AG09319 (cell line): ENCODE results near the gene FMN2.

Experiments used
- DNase-seq: peaks from one replicate; pipeline ENCODE4 v3.0.0-alpha.2; 2010; ENCODE audit warnings: low read depth; ENCODE audit errors: extremely low read depth
- TF ChIP-seq, protein P1 (sequence below): IDR thresholded peaks from 2 replicates; pipeline ENCODE4 v1.5.1; 2011; ENCODE audit warnings: low read depth, mild to moderate bottlenecking, inconsistent platforms, low read length, moderate library complexity

The FMN2 gene

DNA sequence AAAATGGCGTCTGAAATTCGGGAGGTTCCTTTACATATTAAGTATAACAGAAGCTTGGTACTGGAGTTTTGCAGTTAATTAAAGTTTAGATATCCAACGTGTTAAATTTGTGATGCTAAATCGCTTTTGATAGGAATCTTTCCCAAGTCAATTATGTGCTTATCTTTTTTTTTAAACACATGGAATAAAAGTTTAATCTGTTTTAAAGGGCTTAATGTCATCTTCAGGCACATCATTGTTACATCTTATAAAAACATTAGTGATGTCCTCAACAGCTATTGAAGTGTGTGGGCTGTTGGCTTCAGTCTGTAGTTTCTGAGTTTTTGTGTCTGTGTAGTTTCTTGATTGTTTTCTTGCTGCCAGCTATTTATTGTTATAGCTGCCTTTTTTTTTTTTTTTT is 5.3 kb downstream of the FMN2 start:
- no peak for DNase-seq
- TF ChIP-seq, protein P1, sequence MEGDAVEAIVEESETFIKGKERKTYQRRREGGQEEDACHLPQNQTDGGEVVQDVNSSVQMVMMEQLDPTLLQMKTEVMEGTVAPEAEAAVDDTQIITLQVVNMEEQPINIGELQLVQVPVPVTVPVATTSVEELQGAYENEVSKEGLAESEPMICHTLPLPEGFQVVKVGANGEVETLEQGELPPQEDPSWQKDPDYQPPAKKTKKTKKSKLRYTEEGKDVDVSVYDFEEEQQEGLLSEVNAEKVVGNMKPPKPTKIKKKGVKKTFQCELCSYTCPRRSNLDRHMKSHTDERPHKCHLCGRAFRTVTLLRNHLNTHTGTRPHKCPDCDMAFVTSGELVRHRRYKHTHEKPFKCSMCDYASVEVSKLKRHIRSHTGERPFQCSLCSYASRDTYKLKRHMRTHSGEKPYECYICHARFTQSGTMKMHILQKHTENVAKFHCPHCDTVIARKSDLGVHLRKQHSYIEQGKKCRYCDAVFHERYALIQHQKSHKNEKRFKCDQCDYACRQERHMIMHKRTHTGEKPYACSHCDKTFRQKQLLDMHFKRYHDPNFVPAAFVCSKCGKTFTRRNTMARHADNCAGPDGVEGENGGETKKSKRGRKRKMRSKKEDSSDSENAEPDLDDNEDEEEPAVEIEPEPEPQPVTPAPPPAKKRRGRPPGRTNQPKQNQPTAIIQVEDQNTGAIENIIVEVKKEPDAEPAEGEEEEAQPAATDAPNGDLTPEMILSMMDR: no peak

DNA sequence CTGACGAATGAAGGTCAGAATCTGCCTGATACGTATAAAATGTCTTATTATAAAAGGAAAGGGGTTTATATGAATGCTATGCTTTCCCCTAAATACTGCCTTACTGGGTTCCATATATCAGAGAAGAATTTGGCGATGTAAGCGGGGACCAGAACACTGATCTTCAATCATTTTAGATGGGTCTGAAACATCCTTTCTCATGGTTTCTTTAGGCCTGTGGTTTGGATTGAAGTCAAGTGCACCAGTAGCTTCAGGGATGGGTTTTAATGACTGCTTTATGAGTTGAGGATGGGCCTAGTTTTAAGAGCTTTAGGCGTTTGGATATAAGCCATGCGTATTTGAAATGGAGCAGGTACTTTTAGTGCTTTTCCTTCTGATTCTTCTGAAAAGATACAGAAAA is 6.9 kb downstream of the FMN2 start:
- TF ChIP-seq, protein P1: no peak
- DNase-seq: no peak

DNA sequence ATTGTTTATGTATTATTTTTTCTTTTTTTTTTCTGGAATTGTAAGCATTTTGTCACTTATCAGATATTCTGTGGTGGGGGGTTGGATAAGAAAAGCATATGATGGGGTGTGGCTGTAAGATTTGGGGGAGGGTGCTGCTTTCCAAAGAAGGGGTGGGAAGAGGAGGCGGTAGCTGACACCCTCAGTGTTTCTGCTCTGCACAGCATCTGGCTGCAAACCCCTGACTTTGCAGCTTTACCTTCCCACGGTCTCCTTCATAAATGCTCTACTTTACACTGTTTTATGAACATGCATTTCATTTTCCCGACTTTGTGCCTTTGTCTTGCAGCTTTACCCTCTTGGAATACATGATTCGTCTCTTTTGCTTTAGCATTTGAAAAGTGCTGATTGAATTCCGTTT is 7.6 kb downstream of the FMN2 start:
- TF ChIP-seq, protein P1: no peak
- DNase-seq: no peak

DNA sequence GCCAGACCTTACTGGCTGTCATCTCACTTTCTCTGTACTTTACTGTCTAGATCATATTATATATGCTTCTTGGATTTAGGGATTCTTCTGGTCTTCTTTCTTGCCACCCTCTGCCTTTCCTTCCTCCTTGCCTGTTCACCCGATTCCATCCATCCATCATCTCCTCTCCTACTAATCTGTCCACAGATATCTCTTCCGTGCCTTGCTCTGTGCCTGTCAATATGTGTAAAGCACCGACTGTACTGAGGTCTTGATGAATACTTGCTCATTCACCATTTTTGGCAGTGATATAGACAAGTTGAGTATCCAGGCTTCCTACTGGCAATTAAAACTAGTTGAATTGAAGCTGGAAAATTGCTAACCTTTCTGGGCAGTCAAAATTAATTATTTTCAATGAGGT is 8.1 kb downstream of the FMN2 start:
- TF ChIP-seq, protein P1: no peak
- no peak for DNase-seq

DNA sequence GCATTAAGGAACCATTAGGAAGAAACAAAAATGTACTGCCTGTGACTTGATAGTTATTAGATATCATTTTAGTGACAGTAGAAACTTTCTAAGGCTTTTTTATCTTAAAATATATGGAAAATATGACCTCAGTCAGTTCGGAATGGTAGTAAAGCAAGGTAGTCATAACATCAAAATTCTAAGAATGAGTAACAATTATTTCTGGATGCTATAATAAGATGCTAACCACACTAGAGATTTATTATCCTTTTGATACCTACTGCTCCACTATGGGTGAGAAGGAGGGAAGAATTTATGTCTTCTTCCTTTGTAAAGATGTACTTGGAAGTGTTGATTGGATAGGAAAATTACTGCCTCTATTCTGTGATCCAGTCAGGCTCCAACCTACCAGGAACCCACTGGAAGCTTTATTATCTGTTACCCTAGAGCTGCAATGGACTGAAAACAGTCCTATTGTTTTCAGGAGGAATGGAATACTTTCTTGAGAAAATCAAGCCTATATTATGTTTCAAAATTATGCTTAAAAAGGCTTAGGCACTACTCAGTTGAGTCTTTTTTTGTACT is 8.8 kb downstream of the FMN2 start:
- TF ChIP-seq, protein P1: no peak
- no peak for DNase-seq

DNA sequence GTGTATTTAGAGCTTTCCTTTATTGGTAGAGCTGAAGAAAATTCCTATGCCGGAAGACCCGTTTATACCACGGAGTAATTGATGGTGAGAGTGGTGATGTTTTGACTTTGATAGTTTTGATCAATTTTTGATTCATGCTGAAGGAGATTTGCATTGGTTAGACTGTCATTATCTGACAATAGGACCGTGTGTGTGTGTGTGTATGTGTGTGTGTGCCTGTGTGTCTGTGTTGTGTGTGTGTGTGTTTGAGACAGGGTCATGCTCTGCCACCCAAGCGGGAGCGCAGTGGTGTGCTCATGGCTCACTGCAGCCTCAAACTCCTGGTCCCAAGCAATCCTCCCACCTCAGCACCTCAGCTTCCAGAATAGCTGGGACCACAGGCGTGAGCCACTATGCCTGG is 9.6 kb downstream of the FMN2 start:
- DNase-seq: no peak

DNA sequence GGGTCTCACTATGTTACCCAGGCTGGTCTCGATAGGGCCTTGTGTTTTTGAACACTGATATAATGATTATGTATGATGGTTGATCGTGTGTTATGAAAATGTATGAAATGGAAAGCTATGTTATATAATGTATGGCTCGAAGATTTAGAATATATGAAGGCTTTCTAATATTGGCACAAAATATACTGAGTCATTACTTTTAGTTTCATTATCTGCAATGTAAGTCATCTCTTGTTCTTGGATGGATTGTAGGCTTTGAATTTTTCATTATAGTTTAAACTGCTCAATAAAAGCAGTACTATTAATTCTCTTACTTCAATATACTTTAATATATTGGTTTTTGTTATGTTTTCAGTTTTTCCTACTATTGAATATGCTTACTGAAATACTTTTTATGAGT is 10.1 kb downstream of the FMN2 start:
- DNase-seq: no peak
- TF ChIP-seq, protein P1: no peak

More for the DNA sequence above, 9.6 kb downstream of the FMN2 start:
- TF ChIP-seq, protein P1: no peak
